CD4-positive, CD25-positive, alpha-beta regulatory T cell (primary cell): ENCODE data around the gene TMEM115. TPM values are rescaled to one million over a fixed set of nuclear protein-coding genes. Genes with fewer than 3 reads are reported as not detected.
A peak's percentile ranks its signal among the peaks of the same experiment; 100 is the strongest.

ENCODE experiments used
- ATAC-seq, 2 donors: fragments of 150-1000 bp; cut with Tn5 transposase; one replicate each; pipeline ENCODE4 v1.10.0; 2021; ENCODE audit warnings: low read depth in 2 of 2, moderate number of reproducible peaks in 2 of 2, moderate library complexity in 1 of 2
- DNase-seq, 3 donors: peaks; one replicate each; pipeline versions ENCODE4 v3.0.0 to v3.0.0-alpha.2; 2012 to 2022; ENCODE audit warnings: mixed read lengths in 1 of 3
- H3K27ac ChIP-seq: one replicate; pipeline ENCODE4 v1.7.0; 2013; ENCODE audit warnings: mild to moderate bottlenecking, low read length; ENCODE audit not compliant: insufficient read depth, poor library complexity, severe bottlenecking
- H3K27me3 ChIP-seq: one replicate; pipeline ENCODE4 v1.7.0; 2013; ENCODE audit warnings: low read length; ENCODE audit not compliant: control insufficient read depth, insufficient read depth
- H3K36me3 ChIP-seq: one replicate; pipeline ENCODE4 v1.7.0; 2013; ENCODE audit warnings: mild to moderate bottlenecking, low read length, moderate library complexity; ENCODE audit not compliant: control insufficient read depth, insufficient read depth
- H3K4me1 ChIP-seq: 2 replicates; pipeline ENCODE4 v1.7.0; 2013; ENCODE audit warnings: mild to moderate bottlenecking, low read length; ENCODE audit not compliant: insufficient read depth, control insufficient read depth, poor library complexity, severe bottlenecking
- H3K4me3 ChIP-seq: one replicate; pipeline ENCODE4 v1.7.0; 2013; ENCODE audit warnings: low read depth, mild to moderate bottlenecking, low read length, moderate library complexity
- H3K9me3 ChIP-seq, 2 experiments: 1 replicate in 1 of 2; 2 replicates in 1 of 2; pipeline ENCODE4 v1.7.0; 2013; ENCODE audit warnings: low read length in 2 of 2, mild to moderate bottlenecking in 1 of 2, moderate library complexity in 1 of 2; ENCODE audit not compliant: control insufficient read depth in 2 of 2
- H3K27ac Mint-ChIP-seq, 3 donors: one replicate each; pipeline ENCODE4 v1.8.0; 2020 to 2022; ENCODE audit warnings: mild to moderate bottlenecking in 3 of 3, mixed read lengths in 3 of 3, moderate library complexity in 2 of 3
- H3K27me3 Mint-ChIP-seq: one replicate; pipeline ENCODE4 v1.8.0; 2022; ENCODE audit warnings: mild to moderate bottlenecking, mixed read lengths
- H3K36me3 Mint-ChIP-seq: one replicate; pipeline ENCODE4 v1.8.0; 2020; ENCODE audit warnings: mixed read lengths
- H3K4me1 Mint-ChIP-seq, 4 donors: one replicate each; pipeline ENCODE4 v1.8.0; 2020 to 2022; ENCODE audit warnings: mixed read lengths in 4 of 4, mild to moderate bottlenecking in 1 of 4
- H3K4me3 Mint-ChIP-seq, 4 donors: one replicate each; pipeline ENCODE4 v1.8.0; 2020 to 2022; ENCODE audit warnings: mild to moderate bottlenecking in 4 of 4, mixed read lengths in 4 of 4, moderate library complexity in 3 of 4
- H3K9me3 Mint-ChIP-seq, 7 donors: one replicate each; pipeline ENCODE4 v1.8.0; 2020 to 2022; ENCODE audit warnings: mixed read lengths in 7 of 7, mild to moderate bottlenecking in 3 of 7, moderate library complexity in 2 of 7
- polyA plus RNA-seq, 4 donors: library from polyadenylated mRNA; unstranded; fragments of 300-500 nt; fragmentation: Illumina TruSeq; gene quantifications; one replicate each; pipeline ENCODE4 v1.2.3, GENCODE V29; 2021
- total RNA-seq: library from RNA; stranded (reverse); gene quantifications from one replicate; pipeline ENCODE4 v1.2.3, GENCODE V29; 2022

The TMEM115 gene
- total and polyA plus RNA-seq, 5 donors from 2014 or later = 18.3 to 38.6 (median 36.3) TPM

DNA sequence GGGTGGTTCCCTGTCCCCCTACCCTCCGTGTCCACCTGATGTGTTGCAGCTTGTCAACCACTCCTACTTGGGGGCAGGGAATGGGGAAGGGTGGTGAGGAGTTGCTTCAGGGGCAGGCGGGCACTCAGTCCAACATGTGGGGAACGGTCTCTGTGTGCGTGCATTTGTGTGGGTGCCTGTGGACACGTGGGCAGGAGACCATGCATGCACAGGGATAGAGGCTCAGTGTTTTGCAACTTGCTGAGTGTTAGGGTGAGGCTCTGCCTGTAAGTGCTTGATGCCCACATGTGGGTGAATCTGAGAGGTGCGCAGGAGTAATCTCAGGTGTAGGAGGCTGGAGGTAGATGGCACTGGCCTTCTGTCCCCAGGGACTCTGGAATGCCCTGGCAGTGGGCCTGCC is 24.4 kb upstream of the TMEM115 start:
- ATAC-seq = no peak
- Mint-ChIP-seq H3K9me3 (no peaks in the 10 kb centered on the region), H3K4me3 (no peak overlapping the region), H3K4me1 (no peaks in the 10 kb centered on the region), H3K27me3 (peaks cover 5% of the 10 kb centered on the region), H3K36me3 (no peaks in the 10 kb centered on the region), H3K27ac (peak overlapping the region in 1 of 3 donors; percentile 13)
- no peaks in the 10 kb centered on the region for H3K9me3 ChIP-seq
- no peaks in the 10 kb centered on the region for H3K27me3 ChIP-seq
- no peak overlapping the region for H3K27ac ChIP-seq
- H3K36me3 ChIP-seq = no peaks in the 10 kb centered on the region
- H3K4me3 ChIP-seq = no peak overlapping the region
- H3K4me1 ChIP-seq = no peaks in the 10 kb centered on the region
- no peak for DNase-seq

DNA sequence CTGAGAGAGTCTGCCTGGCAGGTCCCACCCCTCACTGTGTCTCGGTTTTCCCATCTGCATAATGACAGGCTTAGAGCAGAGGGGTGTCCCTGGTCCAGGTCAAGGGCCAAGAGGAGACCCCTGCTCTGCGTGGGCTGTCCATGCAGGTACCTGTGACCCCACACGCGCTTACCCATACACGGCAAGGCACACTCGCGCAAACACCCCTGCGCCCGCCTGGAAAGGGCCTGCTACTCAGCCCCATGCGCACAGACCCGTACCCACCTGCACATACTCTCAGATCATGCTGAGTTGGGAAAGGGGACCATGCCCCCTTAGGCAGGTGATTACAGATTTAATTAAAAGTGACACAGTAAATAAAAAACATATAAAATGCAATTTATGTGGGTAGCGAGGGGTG is 23.4 kb upstream of the TMEM115 start:
- no peaks in the 10 kb centered on the region for H3K4me1 Mint-ChIP-seq
- H3K9me3 ChIP-seq = no peaks in the 10 kb centered on the region
- no peak for ATAC-seq

DNA sequence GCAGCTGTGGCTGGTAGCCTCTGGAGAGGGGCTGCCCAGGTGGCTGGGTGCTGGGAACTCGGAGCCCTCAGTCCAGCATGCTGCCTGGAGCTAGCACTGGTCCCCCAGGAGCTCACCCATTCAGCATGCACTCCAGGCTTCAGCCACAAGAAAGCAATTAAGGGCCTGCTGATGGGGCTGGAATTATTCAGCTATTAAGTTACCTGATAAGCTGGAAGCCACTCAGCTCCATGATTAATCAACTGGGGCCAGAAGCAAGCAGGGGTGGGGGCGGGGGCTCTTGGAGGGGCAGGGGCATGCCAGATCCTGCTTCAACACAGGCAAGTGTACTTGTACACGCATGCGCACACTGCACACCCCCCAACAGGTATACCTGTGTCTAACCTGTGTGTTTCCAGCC is 22.1 kb upstream of the TMEM115 start:
- H3K27ac Mint-ChIP-seq = no peak overlapping the region
- H3K4me1 Mint-ChIP-seq = no peaks in the 10 kb centered on the region
- Histone ChIP-seq H3K9me3 (no peaks in the 10 kb centered on the region), H3K4me3 (no peak overlapping the region), H3K36me3 (no peaks in the 10 kb centered on the region), H3K27ac (no peak overlapping the region), H3K27me3 (no peaks in the 10 kb centered on the region), H3K4me1 (no peaks in the 10 kb centered on the region)
- peaks cover 0 to 2% (median 0%) of the 10 kb centered on the region in 7 donors for H3K9me3 Mint-ChIP-seq
- H3K27me3 Mint-ChIP-seq = peaks cover 5% of the 10 kb centered on the region
- no peaks in the 10 kb centered on the region for H3K36me3 Mint-ChIP-seq
- ATAC-seq (no peak), DNase-seq (no peak)
- no peak overlapping the region for H3K4me3 Mint-ChIP-seq

More for the DNA sequence above, 23.4 kb upstream of the TMEM115 start:
- no peak for DNase-seq
- Mint-ChIP-seq H3K36me3 (no peaks in the 10 kb centered on the region), H3K4me3 (no peak overlapping the region), H3K9me3 (no peaks in the 10 kb centered on the region), H3K27me3 (peaks cover 5% of the 10 kb centered on the region), H3K27ac (no peak overlapping the region)
- no peaks in the 10 kb centered on the region for H3K27me3 ChIP-seq
- H3K4me1 ChIP-seq = no peaks in the 10 kb centered on the region
- no peak overlapping the region for H3K27ac ChIP-seq
- H3K36me3 ChIP-seq = no peaks in the 10 kb centered on the region
- no peak overlapping the region for H3K4me3 ChIP-seq

DNA sequence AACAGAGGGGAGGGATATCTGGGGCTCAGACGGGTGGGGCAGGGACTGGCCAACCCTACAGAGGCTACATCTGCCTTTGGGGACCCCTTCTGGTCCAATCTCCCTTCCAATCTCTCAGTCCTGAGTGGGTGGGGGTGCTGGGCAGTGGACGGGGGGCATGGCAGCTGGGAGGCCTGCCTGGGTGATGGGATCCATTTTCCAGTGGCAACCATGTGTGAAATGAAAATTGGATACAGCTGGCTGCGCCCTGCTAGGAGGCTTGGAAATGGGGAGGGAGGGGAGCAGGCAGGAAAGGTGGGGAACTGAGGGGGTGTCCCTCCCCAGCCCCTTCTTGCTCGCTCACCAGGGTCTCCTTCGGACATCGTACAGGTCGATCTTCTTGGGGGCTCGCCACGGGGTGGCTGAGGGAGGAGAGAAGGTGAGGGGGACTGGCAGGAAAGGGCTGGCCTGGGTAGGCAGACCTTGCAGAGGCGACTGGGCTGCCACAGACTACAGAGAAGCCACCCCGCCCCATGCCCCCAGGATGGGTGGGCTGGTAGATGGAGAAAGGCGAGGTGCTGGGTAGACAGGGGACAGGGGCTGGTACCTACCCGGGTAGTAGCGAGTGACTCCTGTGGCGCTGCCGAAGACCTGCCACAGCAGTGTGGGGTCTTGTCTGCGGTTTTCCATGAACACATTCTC is 21.2 kb upstream of the TMEM115 start:
- ATAC-seq (no peak), DNase-seq (no peak)
- Mint-ChIP-seq H3K4me1 (no peaks in the 10 kb centered on the region), H3K27ac (no peak overlapping the region), H3K36me3 (no peaks in the 10 kb centered on the region), H3K9me3 (peaks cover 0 to 2% (median 0%) of the 10 kb centered on the region in 7 donors), H3K4me3 (no peak overlapping the region), H3K27me3 (peaks cover 5% of the 10 kb centered on the region)
- no peaks in the 10 kb centered on the region for H3K9me3 ChIP-seq
- H3K36me3 ChIP-seq = no peaks in the 10 kb centered on the region
- no peaks in the 10 kb centered on the region for H3K27me3 ChIP-seq
- H3K4me1 ChIP-seq = no peaks in the 10 kb centered on the region
- H3K27ac ChIP-seq = no peak overlapping the region
- H3K4me3 ChIP-seq = no peak overlapping the region

DNA sequence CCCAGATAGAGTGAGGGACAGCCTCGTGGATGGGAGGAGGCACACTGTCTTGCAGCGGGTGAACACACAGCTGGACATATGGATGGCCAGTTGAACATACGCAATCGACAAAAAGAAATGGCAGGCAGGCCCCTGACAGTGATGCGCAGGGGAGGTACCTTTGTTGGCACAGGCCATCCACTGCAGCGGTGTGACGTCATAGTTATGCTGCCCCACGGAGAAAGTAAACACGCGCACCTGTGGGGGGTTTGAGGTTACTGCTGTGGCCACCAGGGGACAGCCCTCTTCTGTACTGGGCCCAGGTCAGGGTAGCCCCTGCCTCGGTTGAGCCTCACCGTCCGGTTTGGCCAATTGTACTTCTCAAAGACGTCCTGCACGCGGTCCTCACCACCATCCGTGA is 19.4 kb upstream of the TMEM115 start:
- H3K27ac ChIP-seq = no peak overlapping the region
- Mint-ChIP-seq H3K9me3 (peaks cover 0 to 2% (median 0%) of the 10 kb centered on the region in 7 donors), H3K27ac (no peak overlapping the region), H3K27me3 (peaks cover 5% of the 10 kb centered on the region), H3K4me3 (no peak overlapping the region), H3K4me1 (no peaks in the 10 kb centered on the region), H3K36me3 (no peaks in the 10 kb centered on the region)
- H3K4me3 ChIP-seq = no peak overlapping the region
- H3K36me3 ChIP-seq = no peaks in the 10 kb centered on the region
- no peaks in the 10 kb centered on the region for H3K4me1 ChIP-seq
- ATAC-seq (no peak), DNase-seq (no peak)
- no peaks in the 10 kb centered on the region for H3K9me3 ChIP-seq
- no peaks in the 10 kb centered on the region for H3K27me3 ChIP-seq

DNA sequence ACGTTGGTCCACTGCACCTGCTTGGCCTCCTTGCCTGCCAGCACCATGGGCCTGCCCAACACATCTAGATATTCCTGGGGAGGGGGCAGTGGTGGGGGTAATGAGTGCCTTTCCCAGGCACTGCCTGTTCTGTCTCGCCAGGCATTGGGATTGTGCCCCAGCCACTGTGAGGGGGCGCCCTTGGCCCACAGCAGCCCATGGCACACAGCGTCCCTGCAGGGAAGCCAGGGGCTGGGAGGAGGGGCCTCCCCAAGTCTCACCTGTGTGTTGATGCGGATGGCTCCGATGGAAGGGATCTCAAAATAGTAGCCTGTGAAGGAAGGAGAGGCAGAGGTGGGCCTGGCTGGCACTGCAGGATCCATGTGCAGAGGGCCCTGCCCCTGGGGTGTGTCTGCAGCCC is 18.7 kb upstream of the TMEM115 start:
- Mint-ChIP-seq H3K36me3 (no peaks in the 10 kb centered on the region), H3K27me3 (peaks cover 5% of the 10 kb centered on the region), H3K9me3 (peaks cover 0 to 2% (median 0%) of the 10 kb centered on the region in 7 donors), H3K4me3 (no peak overlapping the region), H3K4me1 (peaks cover 0 to 3% (median 0%) of the 10 kb centered on the region in 4 donors), H3K27ac (no peak overlapping the region)
- no peaks in the 10 kb centered on the region for H3K27me3 ChIP-seq
- ATAC-seq (no peak), DNase-seq (no peak)
- no peak overlapping the region for H3K27ac ChIP-seq
- H3K9me3 ChIP-seq = no peaks in the 10 kb centered on the region
- peaks cover 3% of the 10 kb centered on the region for H3K4me1 ChIP-seq
- H3K4me3 ChIP-seq = no peak overlapping the region
- no peaks in the 10 kb centered on the region for H3K36me3 ChIP-seq

DNA sequence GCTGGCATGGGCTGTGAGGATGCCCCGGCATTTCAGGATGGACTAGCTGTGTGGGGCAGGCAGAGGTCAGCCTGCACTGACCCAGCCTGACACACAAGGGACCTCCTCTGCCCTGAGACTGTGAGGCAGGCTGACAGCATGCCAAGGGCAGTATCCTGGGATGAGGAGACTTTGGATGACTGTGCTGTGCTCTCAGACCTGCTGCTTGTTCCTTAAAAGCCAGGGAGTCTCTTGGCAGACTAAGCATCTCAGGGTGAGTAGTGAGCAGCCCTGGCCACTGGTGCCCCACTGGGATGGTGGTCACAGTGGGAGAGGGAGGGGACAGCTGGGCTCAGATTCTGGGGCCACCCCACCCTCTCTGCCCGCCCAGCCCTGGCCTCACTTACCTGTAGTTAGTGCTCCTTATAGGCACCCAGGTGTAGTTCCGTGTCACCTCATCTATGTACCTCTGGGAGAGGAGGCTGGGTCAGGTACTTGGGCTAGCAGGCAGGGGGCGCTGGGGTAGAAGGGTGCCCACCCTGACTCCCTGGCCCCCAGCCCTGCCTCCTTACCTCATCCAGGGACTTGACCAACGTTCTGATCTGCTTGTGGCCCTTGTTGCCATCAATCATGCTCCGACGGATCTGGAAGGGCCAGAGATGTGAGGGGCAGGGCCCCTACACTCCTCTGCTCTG is 16.1 kb upstream of the TMEM115 start:
- H3K4me3 Mint-ChIP-seq = no peak overlapping the region
- no peaks in the 10 kb centered on the region for H3K36me3 Mint-ChIP-seq
- peaks cover 17% of the 10 kb centered on the region for H3K27me3 Mint-ChIP-seq
- H3K9me3 ChIP-seq = no peaks in the 10 kb centered on the region
- H3K27ac Mint-ChIP-seq = peak overlapping the region in 1 of 3 donors; percentile 35
- no peaks in the 10 kb centered on the region for H3K27me3 ChIP-seq
- no peak overlapping the region for H3K4me3 ChIP-seq
- no peak overlapping the region for H3K27ac ChIP-seq
- ATAC-seq = no peak
- no peaks in the 10 kb centered on the region for H3K36me3 ChIP-seq
- peaks cover 0 to 8% (median 0%) of the 10 kb centered on the region in 4 donors for H3K4me1 Mint-ChIP-seq
- peaks cover 0 to 4% (median 0%) of the 10 kb centered on the region in 7 donors for H3K9me3 Mint-ChIP-seq
- no peak for DNase-seq
- H3K4me1 ChIP-seq = peaks cover 3% of the 10 kb centered on the region
